GM19328 (cell line): ENCODE results near the gene CRIM1.

ENCODE experiments used
- ATAC-seq: cut with Tn5 transposase; IDR thresholded peaks from one replicate; pipeline ENCODE4 v1.9.1; 2021; ENCODE audit warnings: mild to moderate bottlenecking, moderate library complexity; ENCODE audit not compliant: unreplicated experiment

The CRIM1 gene

GRCh38 chr2:36393738-36394256 lies 38.2 kb downstream of the CRIM1 start:
- no peak for ATAC-seq

DNA sequence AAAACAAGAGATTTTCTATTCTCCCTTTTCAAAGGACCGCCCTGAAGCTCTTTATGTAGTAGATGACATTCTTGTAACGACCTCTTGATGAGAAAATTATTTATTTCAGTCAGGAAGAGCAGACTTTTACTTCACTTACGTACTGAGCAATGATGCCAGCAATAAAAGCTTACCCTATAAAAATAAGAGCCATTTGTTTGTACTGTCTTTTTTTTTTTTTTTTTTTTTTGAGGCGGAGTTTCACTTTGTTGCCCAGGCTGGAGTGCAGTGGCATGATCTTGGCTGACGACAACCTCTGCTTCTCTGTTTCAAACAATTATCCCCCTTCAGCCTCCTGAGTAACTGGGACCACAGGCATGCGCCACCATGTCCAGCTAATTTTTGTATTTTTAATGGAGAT lies 39.2 kb downstream of the CRIM1 start:
- no peak for ATAC-seq

DNA sequence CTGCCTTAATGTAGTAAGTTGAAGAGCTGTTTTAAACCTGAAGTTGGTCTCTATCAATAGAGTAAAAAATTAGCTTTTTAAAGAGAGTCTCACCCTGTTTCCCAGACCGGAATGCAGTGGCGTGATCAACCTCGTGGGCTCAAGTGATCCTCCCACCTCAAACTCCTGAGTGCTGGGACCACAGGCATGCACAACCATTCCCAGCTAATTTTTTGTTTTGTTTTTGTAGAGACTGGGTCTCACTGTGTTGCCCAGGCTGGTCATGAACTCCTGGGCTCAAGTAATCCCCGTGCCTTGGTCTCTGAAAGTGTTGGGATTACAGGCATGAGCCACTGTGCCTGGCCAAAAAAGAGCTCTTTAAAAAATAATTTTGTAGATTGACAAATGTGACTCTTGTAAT lies 40.3 kb downstream of the CRIM1 start:
- no peak for ATAC-seq

- no peak for ATAC-seq
Observed at GRCh38 chr2:36396878-36397539, 41.4 kb downstream of the CRIM1 start.

DNA sequence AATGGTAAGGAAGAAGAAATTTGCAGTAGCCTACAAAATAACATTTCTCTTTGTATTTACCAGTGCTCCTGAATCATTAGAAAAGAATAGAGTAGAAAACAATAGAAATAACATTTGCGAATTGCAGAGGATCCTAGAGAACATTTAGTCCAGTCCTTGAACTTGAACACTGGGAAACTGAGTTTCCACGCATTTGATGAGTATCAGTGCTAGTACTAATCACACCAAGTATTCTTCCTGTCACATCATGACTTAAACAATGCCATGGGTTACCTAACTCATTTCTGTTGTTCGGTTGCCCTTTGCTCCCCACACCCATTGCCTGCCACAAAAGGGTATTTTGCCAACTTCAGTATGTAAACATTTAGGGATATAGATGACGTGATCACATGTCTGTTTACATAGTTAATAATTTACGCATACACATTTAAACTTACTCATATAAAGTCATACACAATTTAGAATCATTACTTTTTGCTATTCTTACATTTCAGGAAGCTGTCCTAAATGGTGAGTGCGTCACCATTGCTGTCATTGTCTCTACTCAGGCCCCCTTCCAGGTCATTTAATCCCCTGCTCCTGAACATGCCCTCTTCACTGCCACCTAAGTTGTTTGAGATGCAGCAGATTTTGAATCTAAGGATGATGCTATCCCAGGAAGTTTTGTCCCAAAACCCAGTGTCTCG lies 42.3 kb downstream of the CRIM1 start:
- ATAC-seq: no peak

DNA sequence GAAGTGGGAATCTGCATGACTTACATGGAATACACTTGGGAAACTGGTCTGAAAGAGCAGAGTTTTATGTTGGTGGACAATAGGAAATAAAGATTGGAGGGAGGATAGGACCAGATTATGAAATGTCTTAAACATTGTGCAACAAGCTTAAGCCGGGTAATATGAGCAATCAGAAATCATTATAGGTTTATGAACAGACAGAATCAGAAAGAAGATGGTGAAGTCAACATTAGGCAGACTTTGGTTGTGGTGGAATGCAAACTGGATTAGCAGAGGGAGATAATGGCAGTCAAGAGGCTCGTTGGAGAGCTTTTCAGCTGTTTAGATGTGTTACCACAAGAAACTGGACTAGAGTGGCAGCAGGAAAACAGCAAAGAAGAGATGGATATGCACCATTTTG lies 43.5 kb downstream of the CRIM1 start:
- ATAC-seq: no peak

DNA sequence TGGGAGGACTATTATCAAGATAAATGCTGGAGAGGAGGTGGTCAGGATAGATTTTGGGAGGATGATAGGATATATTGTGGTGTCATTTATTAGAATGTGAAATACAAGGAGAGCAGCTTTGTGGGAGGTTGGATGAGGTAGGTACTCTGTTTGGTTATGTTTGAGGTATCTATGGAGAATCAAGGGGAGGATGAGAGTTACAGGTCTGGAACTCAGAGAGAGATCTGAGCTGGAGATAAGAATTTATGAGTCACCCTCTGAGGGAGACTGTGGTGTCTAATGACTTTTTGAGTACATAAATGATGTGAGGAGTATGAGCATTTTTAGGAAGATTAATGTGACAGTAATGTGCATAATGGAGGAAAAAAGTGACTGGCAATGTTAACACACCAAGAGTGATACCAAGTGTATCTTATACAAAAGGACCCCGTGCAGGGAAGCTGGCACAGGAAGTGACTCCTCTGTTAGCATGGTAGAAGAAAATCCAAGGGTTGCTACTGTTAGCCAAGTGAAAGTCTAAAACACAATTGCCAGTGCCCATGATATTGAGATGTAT lies 48.2 kb downstream of the CRIM1 start:
- peak; percentile 44 for ATAC-seq

DNA sequence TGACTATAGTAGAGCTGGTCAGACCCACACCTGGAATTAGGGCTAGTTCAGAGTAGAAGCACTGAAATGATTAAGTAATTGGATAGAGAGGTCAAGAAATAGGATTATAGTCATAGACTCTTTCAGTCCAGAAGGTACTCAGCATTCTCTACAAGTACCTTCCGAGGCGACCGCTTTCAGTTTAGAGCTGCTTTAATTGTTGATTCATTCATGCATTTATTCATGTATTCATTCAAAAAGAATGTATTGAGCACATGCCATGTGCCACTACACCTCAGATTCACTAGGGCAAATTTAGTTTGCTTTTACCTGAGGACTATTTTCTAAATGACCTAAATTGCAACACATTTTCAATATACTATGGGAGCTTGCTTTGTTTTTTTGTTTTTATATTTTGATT lies 48.7 kb downstream of the CRIM1 start:
- peak; percentile 26 for ATAC-seq

- peak; percentile 71 for ATAC-seq
Observed at GRCh38 chr2:36404754-36405153, 49.2 kb downstream of the CRIM1 start.

DNA sequence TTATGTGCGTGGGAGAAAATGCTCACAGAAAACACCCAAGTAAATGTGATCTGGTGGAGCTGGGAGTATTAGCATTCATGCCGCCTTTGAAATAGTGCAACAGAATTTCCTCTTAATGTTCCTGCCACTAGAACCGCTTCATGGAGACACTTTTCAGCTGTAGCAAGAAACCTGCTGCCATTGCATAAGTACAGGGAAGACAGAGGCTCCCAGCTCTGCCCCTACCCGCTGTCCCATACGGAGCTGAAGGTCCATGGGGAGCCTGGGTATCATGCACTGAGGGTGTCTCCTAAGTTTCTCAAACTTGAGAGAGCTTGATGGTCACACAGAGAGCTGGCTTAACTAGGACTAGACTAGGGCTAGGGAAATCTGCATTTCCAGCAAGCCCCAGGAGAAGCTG lies 49.6 kb downstream of the CRIM1 start:
- ATAC-seq: peak; percentile 4

GRCh38 chr2:36406296-36406695 lies 50.7 kb downstream of the CRIM1 start:
- ATAC-seq: no peak

- ATAC-seq: no peak
Observed at GRCh38 chr2:36407413-36407812, 51.8 kb downstream of the CRIM1 start.

DNA sequence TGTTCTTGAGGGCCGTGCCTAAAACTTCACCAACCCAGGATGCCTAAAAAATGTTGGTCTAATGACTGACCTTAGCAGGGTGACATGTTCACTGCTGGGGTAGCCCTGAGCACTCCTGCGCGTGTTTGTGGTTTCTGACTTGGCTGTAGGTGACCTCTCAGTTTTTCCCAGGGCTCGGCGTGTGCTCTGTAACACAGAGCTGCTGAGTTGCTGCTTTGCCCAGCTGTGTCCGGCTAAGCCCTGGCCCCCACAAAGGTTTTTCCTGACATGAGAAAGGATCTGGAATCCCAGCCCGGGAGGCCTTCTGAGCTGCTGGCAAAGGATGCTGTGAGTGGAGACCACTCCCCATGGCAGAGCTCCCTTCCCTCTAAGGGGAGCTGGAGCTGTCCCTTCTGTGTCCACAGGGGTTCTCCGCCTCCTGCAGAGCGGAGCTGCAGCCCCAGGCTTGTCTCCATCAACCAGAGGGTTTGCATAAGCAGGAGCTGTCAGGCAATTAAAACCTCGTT lies 52.7 kb downstream of the CRIM1 start:
- ATAC-seq: no peak

- no peak for ATAC-seq
Observed at GRCh38 chr2:36409335-36409734, 53.8 kb downstream of the CRIM1 start.

- no peak for ATAC-seq
Observed at GRCh38 chr2:36409935-36410334, 54.4 kb downstream of the CRIM1 start.

GRCh38 chr2:36410681-36411080 lies 55.1 kb downstream of the CRIM1 start:
- ATAC-seq: no peak

DNA sequence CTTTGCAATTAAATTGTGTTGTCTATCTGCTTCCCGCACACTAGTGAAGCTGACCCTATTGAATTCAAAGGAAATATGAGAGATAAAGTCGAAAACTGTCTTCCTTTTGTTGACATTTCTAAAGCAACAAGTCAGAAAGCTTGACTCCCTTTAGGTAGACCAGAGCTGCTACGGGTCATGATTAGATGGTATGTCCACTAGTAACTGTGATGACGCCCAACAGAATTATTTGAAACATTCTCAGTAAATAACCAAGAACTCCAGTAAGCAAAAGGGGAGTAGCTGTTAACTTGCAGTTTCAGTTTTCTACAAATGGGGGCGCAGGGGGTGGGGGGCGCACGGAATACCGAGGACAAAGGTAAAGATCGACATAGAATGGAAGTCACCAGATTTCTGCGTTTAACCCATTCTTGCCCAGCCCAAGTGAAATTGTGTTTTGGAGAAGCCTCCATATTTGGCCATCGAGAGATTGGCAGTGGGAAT lies 56.4 kb downstream of the CRIM1 start:
- no peak for ATAC-seq

DNA sequence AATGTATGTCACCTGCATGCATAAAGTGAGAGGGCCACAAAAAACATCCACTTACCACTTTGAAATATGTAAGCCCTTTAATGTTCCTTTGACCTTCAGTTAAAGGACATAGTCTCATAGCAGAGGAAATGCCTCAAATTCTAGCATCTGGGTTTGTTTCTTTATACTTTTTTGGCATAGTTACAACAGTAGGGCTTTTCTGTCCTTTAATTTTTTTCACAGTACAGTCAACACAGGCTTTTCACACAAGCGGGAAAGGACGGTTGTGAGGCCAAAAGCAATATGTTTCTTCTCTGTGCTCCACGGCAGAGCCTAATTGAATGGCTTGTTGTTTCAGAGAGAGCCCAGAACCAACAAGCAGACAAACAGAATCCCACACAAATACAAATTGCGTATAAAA lies 57.6 kb downstream of the CRIM1 start:
- ATAC-seq: no peak

DNA sequence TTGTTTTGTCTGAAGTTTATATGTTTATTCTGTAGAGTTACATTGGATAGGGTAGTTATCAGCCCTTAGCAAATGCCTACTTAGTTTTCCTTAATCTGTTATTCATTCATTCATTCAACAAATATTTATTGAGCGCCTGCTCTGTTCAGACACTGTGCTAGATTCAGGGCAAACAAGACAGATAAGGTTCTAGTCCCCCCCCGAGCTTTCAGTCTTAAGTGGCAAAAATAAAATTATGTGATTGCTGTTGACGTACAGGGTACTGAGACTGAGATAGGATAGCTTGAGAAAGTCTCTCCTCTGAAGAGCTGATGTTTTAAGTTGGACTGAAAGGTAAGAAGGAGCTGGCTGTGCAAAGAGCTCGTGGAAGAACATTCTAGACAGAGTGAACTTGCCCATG lies 58.7 kb downstream of the CRIM1 start:
- no peak for ATAC-seq

- no peak for ATAC-seq
Observed at GRCh38 chr2:36415381-36416022, 59.9 kb downstream of the CRIM1 start.

GRCh38 chr2:36416370-36417165 lies 61.0 kb downstream of the CRIM1 start:
- no peak for ATAC-seq
